HG03108 (cell line): ENCODE measurements around the gene GATAD2A.

ENCODE experiments used
- ATAC-seq: cut with Tn5 transposase; IDR thresholded peaks from one replicate; pipeline ENCODE4 v1.9.1; 2021; ENCODE audit warnings: moderate library complexity; ENCODE audit not compliant: unreplicated experiment

GATAD2A gene

GRCh38 chr19:19487950-19488874 is 82.7 kb downstream of the GATAD2A start:
- ATAC-seq = no peak

GRCh38 chr19:19488875-19489690 is 83.6 kb downstream of the GATAD2A start:
- peak; percentile 43 for ATAC-seq

- ATAC-seq = no peak
These were observed 84.3 kb downstream of the GATAD2A start for GRCh38 chr19:19489804-19490204.

GRCh38 chr19:19490214-19490968 is 84.9 kb downstream of the GATAD2A start:
- ATAC-seq = no peak

GRCh38 chr19:19491321-19492025 is 86.0 kb downstream of the GATAD2A start:
- ATAC-seq = no peak

GRCh38 chr19:19492026-19492610 is 86.6 kb downstream of the GATAD2A start:
- no peak for ATAC-seq

GRCh38 chr19:19493841-19494546 is 88.5 kb downstream of the GATAD2A start:
- no peak for ATAC-seq

GRCh38 chr19:19495614-19496603 is 90.4 kb downstream of the GATAD2A start:
- ATAC-seq = no peak

- ATAC-seq = no peak
These were observed 92.9 kb downstream of the GATAD2A start for GRCh38 chr19:19498255-19498991.

- ATAC-seq = no peak
These were observed 94.0 kb downstream of the GATAD2A start for GRCh38 chr19:19499272-19499995.

GRCh38 chr19:19500975-19501644 is 95.6 kb downstream of the GATAD2A start:
- no peak for ATAC-seq

- ATAC-seq = no peak
These were observed 96.3 kb downstream of the GATAD2A start for GRCh38 chr19:19501798-19502197.

- no peak for ATAC-seq
These were observed 96.8 kb downstream of the GATAD2A start for GRCh38 chr19:19502281-19502680.

- no peak for ATAC-seq
These were observed 97.5 kb downstream of the GATAD2A start for GRCh38 chr19:19502808-19503602.
